Ascending aorta (tissue), 2 donors: Measurements from ENCODE around the gene CCDC142. TPM values are rescaled to one million over a fixed set of nuclear protein-coding genes. Genes with fewer than 3 reads are reported as not detected.

ENCODE experiments used
- DNase-seq, 2 donors: peaks; one replicate each; pipeline ENCODE4 v3.0.0-alpha.2; 2019; ENCODE audit warnings: low spot score in 2 of 2
- H3K27ac ChIP-seq, 2 donors: fragments of 200-600 bp; sonication (generic); one replicate each; pipeline ENCODE4 v1.5.1; 2016 to 2017; ENCODE audit warnings: mild to moderate bottlenecking in 1 of 2
- H3K27me3 ChIP-seq: fragments of 200-600 bp; sonication (generic); one replicate; pipeline ENCODE4 v1.5.1; 2017
- H3K36me3 ChIP-seq, 2 donors: fragments of 200-600 bp; sonication (generic); one replicate each; pipeline ENCODE4 v1.5.1; 2016
- H3K4me1 ChIP-seq, 2 donors: fragments of 200-600 bp; sonication (generic); one replicate each; pipeline ENCODE4 v1.5.1; 2016 to 2017; ENCODE audit warnings: mild to moderate bottlenecking in 1 of 2
- H3K4me3 ChIP-seq, 2 donors: fragments of 200-600 bp; sonication (generic); one replicate each; pipeline ENCODE4 v1.5.1; 2016 to 2017; ENCODE audit warnings: mild to moderate bottlenecking in 1 of 2
- H3K9me3 ChIP-seq, 2 donors: fragments of 200-600 bp; sonication (generic); one replicate each; pipeline ENCODE4 v1.5.1; 2016
- intact Hi-C: fragments of 100-400 bp; cut with DNase I; formaldehyde crosslinking; loops from one replicate; pipeline ENCODE4 v1.15.1; 2023
- total RNA-seq: library from RNA; depleted of rRNA; stranded (reverse); fragments of >200 nt; gene quantifications from one replicate; pipeline ENCODE4 v1.1.0, GENCODE V29; 2016
- TF ChIP-seq, protein P1 (sequence below), 3 experiments: fragments of 200-600 bp in 2 of 3; fragments of 450-650 bp in 1 of 3; sonication (generic) in 2 of 3; IDR thresholded peaks; one replicate each; pipeline ENCODE4 v1.5.1; 2016 to 2019; ENCODE audit warnings: antibody characterized with exemption in 3 of 3, mild to moderate bottlenecking in 1 of 3, moderate library complexity in 1 of 3

The CCDC142 gene
- total RNA-seq, 1 donor from 2014 or later, result 16.5 TPM

DNA sequence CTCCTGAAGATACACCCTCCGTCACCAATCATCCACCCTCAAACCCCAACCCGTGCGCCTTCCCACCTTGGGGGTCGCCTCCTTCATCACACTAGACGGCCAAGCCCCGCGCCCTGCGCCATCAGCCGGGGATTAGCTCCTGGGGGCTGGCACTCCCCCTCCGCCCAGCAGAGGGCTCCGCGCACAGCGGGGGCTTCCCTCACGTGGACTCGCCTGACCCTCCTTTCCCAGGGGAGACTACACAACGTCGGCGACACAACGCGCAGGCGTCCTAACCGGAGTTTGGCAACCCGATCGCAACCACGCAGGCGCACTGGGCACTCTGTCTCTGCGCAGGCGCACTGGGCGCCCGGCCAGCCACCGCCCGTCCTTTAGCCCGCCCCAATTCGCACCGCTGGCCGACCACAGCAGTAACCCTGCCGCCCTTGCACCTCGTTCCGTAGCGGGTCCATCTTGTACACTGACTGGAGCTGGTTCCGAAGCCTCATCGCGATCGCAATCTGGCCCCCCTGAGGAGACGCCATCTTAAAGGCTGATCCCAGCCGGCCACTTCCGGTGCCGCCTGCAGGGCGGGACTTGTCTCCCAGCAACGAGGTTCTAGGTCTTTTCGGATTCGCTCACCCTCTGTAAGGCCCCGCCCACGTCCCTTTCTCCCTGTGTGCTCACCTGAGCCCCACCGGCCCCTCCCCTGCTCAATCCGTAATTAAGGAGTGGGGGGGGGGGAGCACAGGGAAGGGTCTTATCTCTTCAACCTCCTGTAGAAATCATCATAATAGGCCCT lies 24.5 kb upstream of the CCDC142 start, which contains the start of gene PCGF1:
TSS of gene PCGF1 (minus strand) at position 551 of the 781 bp plus-strand sequence. CDS start at position 524, 27 bp downstream.
- peaks cover 7 to 14% of the 10 kb centered on the region in 2 donors for H3K36me3 ChIP-seq
- DNase-seq, result peak; percentile 97 to 99
- peak within 1 kb of the TSS; percentile 76 to 78 for H3K4me3 ChIP-seq
- TF ChIP-seq, protein P1, sequence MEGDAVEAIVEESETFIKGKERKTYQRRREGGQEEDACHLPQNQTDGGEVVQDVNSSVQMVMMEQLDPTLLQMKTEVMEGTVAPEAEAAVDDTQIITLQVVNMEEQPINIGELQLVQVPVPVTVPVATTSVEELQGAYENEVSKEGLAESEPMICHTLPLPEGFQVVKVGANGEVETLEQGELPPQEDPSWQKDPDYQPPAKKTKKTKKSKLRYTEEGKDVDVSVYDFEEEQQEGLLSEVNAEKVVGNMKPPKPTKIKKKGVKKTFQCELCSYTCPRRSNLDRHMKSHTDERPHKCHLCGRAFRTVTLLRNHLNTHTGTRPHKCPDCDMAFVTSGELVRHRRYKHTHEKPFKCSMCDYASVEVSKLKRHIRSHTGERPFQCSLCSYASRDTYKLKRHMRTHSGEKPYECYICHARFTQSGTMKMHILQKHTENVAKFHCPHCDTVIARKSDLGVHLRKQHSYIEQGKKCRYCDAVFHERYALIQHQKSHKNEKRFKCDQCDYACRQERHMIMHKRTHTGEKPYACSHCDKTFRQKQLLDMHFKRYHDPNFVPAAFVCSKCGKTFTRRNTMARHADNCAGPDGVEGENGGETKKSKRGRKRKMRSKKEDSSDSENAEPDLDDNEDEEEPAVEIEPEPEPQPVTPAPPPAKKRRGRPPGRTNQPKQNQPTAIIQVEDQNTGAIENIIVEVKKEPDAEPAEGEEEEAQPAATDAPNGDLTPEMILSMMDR (IDR thresholded peaks at IDR 0.05), result peak in 2 of 3 experiments; percentile 19 to 27
- intact Hi-C loops, result loop anchor here (1.0 to 5.0 kb wide), 7 partner anchors 22 to 330 kb away; partner anchors contain the start of genes AUP1, DOK1, HTRA2 and INO80B
- peaks cover 3 to 24% of the 10 kb centered on the region in 2 donors for H3K4me1 ChIP-seq
- H3K9me3 ChIP-seq, result no peaks in the 10 kb centered on the region
- H3K27ac ChIP-seq, result peak within 1 kb of the TSS; percentile 99
- no peaks in the 10 kb centered on the region for H3K27me3 ChIP-seq

DNA sequence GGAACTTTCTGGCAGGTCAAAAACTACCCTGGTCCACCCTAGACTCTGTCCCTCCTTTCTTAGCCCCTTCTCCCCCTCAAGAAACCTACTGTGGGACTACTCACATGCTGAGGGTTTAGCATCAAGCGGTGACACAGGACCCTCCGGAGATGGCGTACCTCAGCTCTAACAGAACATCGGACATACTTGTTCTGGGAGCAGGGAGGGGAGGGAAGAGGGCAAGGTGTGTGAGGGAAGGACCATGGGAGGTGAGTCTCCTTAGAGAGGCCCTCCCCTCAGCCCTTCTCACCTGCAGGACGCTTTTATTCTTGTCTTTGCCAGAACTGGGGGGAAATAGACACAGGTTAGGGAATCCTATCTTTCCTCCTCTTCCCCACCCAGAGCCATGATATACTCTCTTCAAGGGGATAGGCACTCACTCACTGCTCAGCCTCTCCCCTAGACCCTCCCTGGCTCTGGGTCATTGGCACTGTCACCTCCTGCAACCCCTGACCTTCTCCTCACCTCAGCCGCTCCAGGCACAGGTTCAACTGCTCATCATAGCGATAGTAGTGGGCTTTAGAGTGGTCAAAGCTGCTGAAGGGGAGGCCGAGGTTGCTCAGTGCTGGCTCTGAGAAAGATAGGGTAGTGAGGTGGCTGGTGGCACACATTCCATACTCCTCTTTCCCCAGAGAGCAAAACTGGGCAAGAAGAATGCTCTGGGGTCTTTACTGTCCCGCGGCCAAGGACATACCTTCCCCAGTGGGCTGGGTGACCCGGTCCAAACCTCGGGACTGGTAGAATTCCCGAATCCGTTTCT lies 22.8 kb upstream of the CCDC142 start:
- no peak overlapping the region for H3K4me3 ChIP-seq
- intact Hi-C loops, result loop anchor here (2.0 to 5.0 kb wide), 2 partner anchors 51 to 332 kb away; partner anchors contain the start of gene INO80B
- no peaks in the 10 kb centered on the region for H3K9me3 ChIP-seq
- H3K4me1 ChIP-seq, result peaks cover 3 to 24% of the 10 kb centered on the region in 2 donors
- TF ChIP-seq, protein P1 (IDR thresholded peaks at IDR 0.05), result no peak
- H3K27me3 ChIP-seq, result no peaks in the 10 kb centered on the region
- peaks cover 7 to 14% of the 10 kb centered on the region in 2 donors for H3K36me3 ChIP-seq
- no peak for DNase-seq
- no peak overlapping the region for H3K27ac ChIP-seq

DNA sequence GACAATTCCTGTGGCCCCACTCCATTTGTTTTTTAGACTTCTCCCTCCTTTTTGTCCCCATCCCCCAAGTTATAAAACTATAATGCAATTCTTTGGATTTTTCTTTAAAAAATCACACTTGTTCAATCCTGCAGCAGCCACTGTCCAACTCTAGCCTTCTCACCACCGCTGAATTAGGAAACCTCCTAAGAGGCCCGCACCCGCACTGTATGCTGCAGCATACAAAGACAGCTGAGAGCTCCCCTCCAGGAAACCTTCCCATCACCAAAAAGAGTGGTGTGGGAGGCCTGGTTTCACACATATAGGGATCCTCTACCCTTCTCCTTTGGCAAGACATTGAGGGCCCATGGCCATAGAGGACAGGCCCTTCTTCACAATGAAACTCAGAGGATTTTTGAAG lies 21.8 kb upstream of the CCDC142 start:
- intact Hi-C loops, result no loop called here

DNA sequence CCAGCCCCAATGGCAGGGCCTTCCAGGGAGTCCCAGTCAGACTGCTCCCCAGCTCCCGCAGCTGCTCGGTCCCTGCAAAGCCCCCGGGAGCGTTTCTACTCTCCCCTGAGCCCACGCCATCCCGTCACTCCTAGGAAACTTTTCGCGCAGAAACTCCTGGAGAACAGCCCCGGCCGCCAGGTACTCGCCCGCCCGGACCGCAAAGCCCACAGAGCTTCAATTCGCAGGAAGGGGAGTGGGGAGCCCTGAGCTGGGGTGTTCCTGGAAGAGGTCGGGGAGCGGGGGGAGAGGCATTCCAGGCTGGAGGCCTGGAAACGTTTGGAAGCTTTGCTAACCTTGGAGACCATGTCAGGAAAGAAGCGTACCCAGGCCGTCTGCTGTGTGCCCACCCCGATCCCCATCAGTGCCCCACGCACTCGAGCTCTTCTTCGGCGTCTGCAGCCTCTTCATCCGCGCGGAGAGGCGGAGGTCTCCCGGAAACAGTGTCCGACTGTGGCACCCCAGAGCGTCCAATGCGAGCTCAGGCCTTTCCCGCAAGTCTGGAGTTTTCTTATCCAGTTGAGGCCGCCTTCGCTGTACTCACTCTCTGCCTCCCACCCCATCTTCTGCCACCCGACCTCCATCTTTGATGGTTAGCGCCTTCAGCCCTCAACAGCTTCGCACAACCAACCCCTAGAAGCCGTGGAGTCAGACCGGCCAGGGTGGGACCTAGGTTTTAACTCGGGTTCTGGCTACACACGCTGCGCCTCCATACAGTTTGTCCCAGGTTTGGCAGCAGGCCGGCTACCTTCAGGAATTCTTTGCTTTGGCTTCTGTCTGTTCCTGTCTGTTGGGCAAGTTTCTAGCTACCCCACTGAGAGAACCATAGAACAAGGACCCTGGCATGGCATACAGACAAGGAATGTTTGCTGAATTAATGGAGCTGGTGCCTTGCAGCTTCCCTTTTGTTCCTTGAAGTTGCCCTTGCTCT lies 21.0 kb upstream of the CCDC142 start:
- TF ChIP-seq, protein P1 (IDR thresholded peaks at IDR 0.05), result no peak
- Histone ChIP-seq H3K4me1 (peaks cover 3 to 29% of the 10 kb centered on the region in 2 donors), H3K27ac (peak overlapping the region in 1 of 2 donors; percentile 61), H3K36me3 (peaks cover 7 to 14% of the 10 kb centered on the region in 2 donors), H3K9me3 (no peaks in the 10 kb centered on the region), H3K27me3 (peaks cover 4% of the 10 kb centered on the region), H3K4me3 (peak overlapping the region; percentile 54 to 68)
- no peak for DNase-seq
- intact Hi-C loops, result no loop called here

More for the DNA sequence above, 21.8 kb upstream of the CCDC142 start:
- no peaks in the 10 kb centered on the region for H3K9me3 ChIP-seq
- H3K4me3 ChIP-seq, result no peak overlapping the region
- no peaks in the 10 kb centered on the region for H3K27me3 ChIP-seq
- H3K36me3 ChIP-seq, result peaks cover 7 to 14% of the 10 kb centered on the region in 2 donors
- H3K4me1 ChIP-seq, result peaks cover 3 to 24% of the 10 kb centered on the region in 2 donors
- TF ChIP-seq, protein P1 (IDR thresholded peaks at IDR 0.05), result no peak
- H3K27ac ChIP-seq, result no peak overlapping the region
- no peak for DNase-seq
